Middle frontal gyrus (tissue), 1 donor: ENCODE data around the gene GLIPR1L2.
"Not testable (repeated sequence)": the region's sequence is repeated elsewhere in the genome, so short reads cannot be mapped to it uniquely, and the experiment has no call there.

Experiments used
- DNase-seq: peaks from one replicate; pipeline ENCODE4 v3.0.0-alpha.2; 2015; ENCODE audit warnings: low spot score; ENCODE audit errors: extremely low spot score

Gene GLIPR1L2

DNA sequence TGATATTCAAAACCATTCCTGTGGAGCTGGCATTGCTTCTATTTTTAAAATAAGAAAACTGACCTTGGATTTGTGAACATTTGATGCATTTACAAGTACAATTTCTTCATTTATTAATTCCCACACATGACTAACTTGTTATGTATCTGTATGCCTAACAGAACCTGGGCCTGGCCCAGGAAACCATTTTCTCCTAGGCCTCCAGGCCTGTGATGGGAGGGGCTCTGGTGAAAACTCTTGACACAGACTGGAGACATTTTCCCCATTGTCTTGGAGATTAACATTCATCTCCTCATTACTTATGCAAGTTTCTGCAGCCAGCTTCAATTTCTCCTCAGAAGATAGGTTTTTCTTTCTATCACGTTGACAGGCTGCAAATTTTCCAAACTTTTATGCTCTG, 42.0 kb downstream of the GLIPR1L2 start:
- DNase-seq = no peak

DNA sequence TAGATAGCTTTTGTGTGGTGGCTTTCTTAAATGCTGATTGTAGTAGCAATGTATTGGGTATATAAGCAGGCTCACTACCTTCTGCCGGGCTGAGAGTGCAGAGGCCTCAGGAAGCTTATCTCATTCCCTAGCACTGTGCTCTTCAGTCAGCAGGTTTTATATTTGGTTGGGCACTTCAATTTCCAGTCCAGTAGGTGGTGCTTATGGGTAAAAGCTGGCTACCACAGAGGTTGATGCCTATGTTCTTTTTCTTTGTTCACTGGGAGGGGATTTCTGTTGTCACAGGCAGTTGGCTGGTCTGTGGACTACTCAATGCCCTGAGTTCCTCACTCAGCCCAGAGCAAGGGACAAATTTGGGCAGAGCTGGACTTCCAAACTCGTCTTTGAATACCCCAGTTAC, 46.7 kb downstream of the GLIPR1L2 start:
- DNase-seq = no peak

DNA sequence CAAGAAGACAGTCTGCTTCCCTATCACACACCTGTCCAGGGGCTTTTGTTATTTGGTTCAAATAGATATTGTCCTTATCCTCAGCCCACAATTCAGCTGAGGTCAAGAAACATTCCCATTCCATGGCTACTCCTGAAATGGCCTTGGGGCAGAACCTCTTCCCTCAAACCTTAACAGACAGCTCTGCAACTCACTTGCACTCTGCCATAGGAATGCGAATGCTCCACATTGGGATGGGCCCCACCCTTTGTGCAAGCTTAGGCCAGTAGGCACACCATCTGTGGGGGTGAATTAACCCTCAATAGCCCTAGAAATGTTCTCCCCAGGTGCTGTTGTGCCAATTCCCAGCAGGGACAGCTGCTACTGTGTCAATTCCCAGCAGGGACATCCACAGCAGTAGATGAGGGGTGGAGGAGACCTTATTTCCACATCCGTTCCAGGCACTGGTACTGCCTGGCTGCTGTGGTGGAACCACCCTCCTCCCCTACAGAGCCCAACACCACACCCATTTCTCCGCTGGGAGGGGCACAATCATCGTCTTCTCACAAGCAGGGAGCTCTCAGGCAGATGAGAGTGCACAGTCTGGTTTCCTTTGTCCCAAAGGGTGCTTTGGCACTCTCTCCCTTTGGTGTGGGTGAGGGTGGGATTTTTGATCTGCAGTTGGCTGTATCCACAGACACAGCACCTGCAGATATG, 47.3 kb downstream of the GLIPR1L2 start:
- no peak for DNase-seq

DNA sequence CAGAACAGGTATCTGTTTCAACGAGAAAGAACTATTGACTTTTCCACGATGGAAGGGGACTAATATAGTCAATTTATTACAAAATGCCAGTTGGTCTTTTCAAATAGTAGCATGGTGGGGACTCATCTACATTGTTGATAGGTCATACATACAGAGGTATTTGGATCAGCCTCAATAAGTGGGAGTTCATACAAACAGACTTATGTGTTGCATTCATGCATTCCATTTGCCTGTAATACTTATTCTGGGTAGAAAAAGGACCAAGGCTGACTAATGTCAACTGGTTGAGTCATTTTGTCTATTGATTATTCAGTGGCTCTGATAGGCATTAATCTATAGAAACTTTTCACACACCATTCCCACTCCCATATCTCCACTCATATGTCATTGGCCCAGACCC, 48.2 kb downstream of the GLIPR1L2 start:
- DNase-seq = no peak

DNA sequence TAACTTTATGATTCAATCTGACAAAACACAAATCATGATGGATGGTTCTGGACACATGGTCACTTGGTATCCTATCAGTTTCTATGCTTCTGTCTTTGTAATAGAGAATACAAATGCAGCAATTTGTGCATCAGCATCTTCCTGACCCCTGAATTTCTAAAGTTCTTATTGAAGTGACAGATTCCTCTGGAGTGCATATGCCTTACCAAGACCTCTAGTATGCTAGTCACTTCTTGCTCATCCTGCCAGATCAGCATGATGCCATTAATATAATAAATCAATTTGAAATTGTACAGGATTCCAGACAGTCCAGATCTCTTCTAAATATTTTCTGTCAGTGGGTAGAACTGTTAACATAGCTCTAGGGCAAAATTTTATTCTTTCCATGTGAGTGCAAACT, 49.0 kb downstream of the GLIPR1L2 start:
- DNase-seq = no peak

DNA sequence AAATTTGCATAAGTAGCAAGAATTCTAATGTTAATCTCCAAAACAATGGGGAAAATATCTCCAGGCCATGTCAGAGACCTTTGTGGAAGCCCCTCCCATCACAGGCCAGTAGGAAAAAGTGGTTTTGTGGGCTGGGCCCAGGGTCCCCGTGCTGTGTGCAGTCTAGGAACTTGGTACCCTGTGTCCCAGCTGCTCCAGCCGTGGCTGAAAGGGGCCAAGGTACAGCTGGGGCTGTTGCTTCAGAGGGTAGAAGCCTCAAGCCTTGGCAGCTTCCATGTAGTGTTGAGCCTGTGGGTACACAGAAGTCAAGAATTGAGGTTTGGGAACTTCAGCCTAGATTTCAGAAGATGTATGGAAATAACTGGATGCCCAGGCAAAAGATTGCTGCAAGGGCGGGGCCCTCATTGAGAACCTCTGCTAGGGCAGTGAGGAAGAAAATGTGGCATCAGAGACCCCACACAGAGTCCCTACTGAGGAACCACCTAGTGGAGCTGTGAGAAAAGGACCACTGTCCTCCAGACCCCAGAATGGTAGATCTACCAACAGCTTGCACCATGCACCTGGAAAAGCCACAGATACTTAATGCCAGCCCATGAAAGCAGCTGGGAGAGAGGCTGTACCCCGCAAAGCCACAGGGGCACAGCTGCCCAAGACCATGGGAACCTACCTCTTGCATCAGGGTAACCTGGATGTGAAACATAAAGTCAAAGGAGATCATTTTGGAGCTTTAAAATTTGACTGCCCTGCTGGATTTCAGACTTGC, 51.0 kb downstream of the GLIPR1L2 start:
- not testable (repeated sequence) for DNase-seq

DNA sequence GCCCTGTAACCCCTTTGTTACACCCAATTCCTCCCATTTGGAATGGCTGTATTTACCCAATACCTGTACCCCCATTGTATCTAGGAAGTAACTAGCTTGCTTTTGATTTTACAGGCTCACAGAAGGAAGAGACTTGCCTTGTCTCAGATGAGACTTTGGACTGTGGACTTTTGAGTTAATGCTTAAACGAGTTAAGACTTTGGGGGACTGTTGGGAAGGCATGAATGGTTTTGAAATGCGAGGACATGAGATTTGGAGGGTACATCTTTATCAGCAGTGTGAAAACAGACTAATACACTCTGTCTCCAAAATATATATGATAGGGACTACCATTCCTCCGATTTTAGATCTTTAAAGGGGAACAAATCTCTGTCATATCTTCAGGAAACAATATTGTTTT, 51.6 kb downstream of the GLIPR1L2 start:
- not testable (repeated sequence) for DNase-seq

DNA sequence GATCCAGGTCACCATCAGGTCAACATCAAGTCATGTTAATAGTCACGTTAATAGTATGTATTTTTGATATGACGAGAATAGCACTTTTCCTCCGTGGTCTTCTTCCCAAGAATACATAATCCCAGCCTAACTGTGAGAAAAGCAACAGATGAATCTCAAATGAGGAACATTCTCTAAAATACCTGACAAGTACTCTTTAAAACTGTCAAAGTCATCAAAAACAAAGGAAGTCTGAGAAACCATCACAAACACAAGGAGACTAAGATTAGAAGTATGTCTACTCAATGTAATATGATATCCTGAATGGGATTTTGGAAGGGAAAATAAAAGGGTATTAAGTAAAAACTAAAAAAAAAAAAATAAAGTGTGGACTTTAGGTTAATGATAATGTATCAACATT, 52.8 kb downstream of the GLIPR1L2 start:
- no peak for DNase-seq

DNA sequence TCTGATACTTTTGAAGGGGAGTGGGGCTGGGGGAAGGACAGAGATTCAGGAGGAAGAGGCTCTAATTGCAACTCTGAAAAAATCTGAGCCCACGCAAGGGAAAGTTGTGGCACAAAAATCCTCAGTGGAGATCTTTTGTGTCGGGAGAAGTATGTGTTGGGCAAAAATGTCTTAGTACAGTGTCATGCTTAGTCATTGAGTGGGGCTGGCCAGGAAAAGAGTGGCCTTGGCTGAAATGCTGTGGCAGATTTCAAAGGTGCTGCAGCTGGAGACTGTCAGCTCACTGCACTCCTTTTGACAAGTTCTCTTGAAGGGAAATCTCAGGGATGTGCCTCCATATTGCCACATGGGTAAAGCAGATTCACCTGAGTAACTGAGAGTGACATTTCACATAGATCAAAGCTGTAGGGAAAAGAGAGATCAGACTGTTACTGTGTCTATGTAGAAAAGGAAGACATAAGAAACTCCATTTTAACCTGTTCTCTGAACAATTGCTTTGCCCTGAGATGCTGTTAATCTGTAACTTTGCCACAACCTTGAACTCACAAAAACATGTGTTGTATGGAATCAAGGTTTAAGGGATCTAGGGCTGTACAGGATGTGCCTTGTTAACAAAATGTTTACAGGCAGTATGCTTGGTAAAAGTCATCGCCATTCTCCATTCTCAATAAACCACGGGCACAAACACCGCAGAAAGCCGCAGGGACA, 53.7 kb downstream of the GLIPR1L2 start:
- no peak for DNase-seq

DNA sequence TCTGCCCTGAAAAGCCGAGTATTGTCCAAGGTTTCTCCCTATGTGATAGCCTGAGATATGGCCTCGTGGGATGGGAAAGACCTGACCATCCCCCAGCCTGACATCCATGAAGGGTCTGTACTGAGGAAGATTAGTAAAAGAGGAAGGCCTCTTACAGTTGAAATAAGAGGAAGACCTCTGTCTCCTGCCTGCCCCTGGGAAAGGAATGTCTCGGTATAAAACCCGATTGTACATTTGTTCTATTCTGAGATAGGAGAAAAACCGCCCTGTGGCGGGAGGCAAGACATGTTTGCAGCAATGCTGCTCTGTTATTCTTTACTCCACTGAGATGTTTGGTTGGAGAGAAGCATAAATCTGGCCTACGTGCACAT, 54.2 kb downstream of the GLIPR1L2 start:
- not testable (repeated sequence) for DNase-seq

DNA sequence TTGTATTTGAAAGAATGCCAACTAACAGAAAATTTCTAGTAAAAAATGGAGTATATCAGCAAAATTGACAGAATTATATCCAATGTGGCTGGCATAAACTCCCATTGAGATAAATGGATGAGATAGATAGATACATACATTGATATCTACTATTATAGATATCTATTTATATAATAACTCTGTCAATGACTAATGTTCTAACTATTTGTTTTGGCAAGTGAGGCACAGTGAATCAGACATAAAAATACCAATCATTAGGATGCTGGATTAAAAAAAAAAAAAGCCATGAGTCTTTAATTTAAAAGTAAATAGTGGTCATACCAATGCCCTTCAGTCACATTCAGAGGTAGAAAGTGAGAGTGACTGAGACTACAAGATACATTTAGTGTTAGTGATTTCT, 56.0 kb downstream of the GLIPR1L2 start:
- DNase-seq = no peak

DNA sequence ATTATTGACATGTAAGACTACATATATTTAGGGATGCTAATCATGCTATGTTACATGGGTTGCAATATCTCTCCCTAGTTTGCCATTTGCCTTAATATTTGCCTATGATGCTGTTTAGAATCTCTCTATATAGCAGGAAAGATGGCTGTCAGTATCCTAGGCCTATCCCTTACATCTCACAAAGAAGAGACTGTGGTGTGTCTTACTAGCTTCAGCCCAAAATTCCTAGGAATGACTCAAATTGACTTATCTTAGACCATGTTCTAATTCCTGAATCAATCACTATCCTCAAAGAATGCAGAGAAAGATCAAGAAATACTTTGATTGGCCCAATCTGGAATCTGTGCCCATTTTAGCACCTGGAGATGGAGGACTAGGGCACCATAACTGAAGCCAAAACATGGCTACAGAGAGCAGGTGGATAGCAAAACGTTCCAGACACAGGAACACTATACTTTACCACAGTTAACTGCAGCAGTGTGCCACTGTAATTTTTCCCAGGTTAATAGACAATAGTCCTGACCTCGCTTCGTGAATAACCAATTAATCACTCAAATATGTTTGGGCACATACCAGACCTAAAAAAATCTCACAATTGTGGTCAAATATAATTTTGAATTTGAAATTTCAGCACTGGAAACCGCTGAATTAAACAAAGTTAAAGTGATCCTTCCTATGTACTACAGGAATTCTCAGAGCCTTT, 57.0 kb downstream of the GLIPR1L2 start:
- no peak for DNase-seq

DNA sequence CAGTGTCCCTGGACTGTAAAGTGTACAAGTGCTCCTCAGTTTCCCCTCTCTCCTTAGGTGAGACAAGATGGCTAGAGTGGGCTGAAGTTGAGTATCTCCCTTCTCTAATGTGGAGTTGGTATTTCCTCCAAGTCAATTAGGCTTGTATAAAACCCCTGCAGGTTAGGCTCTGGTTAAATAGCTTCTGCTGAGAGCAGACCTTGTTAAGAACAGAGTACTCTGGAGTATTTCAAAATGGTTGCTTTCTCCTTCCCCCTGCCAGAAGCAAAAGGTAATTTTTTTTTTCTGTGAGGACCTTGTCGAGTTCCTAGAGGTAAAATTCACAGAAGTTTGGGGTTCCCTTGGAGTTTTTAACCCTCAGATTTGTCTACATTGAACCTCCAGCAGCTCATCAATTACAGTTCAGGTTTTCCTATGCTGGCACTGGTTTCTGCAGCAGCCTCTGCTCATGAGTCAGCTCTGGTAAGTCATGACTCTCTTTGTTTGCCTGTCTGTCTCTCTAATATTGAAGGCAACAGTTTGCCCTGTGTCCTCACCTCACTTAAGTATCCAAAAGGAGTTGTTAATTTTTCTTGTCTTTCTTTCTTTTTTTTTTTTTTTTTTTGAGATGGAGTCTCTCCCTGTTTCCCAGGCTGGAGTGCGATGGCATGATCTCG, 61.9 kb downstream of the GLIPR1L2 start:
- no peak for DNase-seq

DNA sequence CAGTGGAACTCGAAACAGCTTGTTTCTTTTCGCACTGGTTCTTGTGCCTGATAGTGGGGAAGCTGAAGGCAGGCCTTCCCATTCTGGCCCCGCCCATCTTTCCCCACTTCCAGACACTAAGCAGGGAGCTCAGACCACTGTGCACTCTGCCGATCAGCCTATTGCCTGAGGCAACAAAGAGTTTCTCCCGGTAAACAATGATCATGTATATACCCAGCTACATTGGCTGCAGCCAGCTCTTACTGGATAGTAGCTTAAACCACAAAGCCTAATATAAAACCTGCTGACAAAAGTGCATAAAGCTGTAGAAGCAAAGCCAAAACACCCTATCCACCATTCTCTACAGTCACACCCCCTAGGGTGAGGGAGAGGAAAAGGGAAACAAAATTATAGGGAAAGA, 65.0 kb downstream of the GLIPR1L2 start:
- DNase-seq = no peak

DNA sequence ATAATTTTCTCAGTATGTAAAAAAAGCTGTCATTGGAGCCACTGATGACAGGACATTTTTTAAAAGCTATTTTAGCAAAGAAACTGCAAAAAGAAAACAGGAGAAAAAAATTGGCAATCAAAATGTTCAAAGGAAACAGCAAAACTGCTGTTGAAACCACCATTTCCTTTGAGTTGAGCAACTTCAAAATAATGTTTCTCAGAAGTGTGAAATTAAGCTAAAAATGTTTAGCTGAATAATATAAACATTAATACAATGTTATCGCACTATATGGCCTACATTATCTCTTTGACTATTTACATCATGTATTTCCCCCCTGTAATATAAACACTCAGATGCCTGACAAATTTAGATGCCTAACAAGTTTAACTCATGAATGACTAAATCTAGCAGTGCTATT, 66.3 kb downstream of the GLIPR1L2 start:
- DNase-seq = no peak

DNA sequence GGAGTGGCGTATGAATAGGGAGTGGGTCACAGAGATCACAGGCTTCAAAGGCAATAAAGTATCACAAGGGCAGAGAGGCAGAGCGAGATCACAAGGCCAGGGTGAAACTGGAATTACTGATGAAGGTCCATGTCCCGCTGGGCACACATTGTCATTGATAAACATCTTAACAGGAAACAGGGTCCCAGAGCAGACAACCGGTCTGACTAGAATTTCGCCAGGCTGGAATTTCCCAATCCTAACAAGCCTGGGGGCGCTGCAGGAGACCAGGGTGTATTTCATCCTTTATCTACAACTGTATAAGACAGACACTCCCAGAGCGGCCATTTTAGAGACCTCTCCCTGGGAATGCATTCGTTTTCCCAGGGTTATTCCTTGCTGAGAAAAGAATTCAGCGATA, 67.0 kb downstream of the GLIPR1L2 start:
- not testable (repeated sequence) for DNase-seq

DNA sequence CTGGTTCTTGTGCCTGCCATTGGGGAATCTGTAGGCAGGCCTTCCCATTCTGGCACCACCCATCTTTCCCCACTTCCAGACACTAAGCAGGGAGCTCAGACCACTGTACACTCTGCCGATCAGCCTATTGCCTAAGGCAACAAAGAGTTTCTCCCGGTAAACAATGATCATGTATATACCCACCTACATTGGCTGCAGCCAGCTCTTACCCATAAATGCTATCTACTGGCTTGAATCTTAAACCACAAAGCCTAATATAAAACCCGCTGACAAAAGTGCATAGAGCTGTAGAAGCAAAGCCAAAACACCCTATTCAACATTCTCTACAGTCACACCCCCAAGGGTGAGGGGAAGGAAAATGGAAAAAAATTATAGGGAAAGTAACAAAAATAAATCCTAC, 68.9 kb downstream of the GLIPR1L2 start:
- no peak for DNase-seq

DNA sequence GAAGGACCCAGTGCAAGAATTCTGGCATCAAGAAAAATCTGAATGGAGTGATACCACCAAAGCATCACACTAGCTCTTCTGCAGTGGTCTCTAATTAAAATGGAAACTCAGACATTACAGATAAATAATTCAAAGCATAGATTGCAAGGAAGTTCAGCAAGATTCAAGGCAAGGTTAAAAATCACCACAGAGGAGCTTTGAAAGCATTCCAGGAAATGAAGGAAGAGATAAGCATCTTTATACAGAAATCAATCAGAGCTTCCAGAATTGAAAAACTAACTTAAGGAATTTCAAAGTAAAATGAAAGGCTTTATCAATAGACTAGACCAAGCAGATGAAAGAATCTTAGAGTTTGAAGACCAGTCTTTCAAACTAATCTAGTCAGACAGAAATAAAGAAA, 69.3 kb downstream of the GLIPR1L2 start:
- no peak for DNase-seq

DNA sequence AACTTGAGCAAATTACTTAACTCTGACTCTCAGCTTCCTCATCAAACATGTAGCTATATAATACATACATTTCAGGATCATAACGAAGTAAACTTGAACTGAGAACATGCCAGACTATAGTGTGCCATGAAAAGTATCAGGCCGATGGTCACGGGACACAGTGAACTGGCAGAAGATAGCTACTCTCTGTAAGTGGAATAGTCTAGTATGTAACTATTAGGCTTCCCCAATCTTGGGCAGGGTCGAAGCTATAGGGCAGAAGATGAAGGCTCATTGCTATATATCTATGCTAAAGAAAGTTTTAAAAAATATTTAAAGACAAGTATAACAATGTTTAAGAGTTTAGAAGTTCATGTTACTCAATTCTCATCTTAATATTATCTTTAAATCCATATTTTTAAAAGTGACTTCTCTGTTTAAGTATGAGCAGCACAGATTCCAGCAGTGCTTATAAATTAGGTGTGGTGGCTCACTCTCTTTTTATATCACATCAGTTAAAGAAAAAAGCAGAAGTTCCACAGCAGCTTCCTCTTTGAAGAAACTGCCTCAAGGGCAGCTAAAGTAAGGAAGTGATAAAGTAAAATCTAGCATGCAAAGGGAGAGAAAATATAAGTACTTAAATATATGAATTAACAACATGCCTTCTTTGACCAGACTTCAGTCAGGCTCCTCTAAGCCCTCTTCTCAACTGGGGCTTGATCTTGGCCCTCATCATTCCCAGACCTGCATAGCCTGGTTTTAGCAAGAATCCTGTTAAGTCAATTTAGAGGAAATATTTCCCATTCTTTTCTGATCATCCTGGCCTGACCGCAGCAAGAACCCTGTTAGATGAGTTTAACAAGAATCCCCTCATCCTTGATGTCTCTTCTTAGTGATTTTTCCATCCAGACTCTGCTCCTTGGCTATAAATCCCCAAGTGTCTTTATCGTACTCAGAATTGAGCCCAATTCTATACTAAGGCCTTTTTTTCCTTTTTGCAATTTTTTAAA, 81.3 kb downstream of the GLIPR1L2 start:
- no peak for DNase-seq

DNA sequence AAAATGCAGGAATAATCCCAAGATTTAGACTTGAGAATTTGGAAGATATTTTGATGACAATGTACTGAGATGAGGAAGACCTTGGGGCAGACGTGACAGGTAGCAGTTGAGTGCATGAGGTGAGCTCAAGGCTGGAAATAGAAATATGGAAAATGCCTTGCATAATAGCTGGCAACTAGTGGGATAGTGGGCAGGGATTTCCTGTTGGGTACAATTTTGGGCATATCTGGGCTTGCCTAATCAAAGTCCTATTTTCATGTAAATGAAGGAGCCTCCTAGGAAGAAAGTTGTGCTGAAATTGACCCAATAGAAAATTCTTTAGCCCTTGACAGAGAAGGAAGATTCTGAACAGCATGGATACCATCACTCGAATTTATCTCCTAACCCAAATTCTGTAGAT, 83.2 kb downstream of the GLIPR1L2 start:
- DNase-seq = no peak
